HUES6 (cell line): ENCODE results near the gene TMEM258.

ENCODE experiments used
- H3K27ac ChIP-seq: 2 replicates; pipeline ENCODE4 v1.7.0; 2013; ENCODE audit warnings: low read depth, mild to moderate bottlenecking, low read length, inconsistent platforms
- H3K27me3 ChIP-seq: 2 replicates; pipeline ENCODE4 v1.6.1; 2013; ENCODE audit warnings: low read length; ENCODE audit not compliant: control insufficient read depth, insufficient read depth
- H3K36me3 ChIP-seq: 2 replicates; pipeline ENCODE4 v1.6.1; 2013; ENCODE audit warnings: low read length; ENCODE audit not compliant: control insufficient read depth, insufficient read depth
- H3K4me1 ChIP-seq: 2 replicates; pipeline ENCODE4 v1.6.1; 2013; ENCODE audit warnings: low read length; ENCODE audit not compliant: control insufficient read depth, insufficient read depth
- H3K4me3 ChIP-seq: 2 replicates; pipeline ENCODE4 v1.5.1; 2013; ENCODE audit warnings: low read depth, low read length
- H3K9ac ChIP-seq: one replicate; pipeline ENCODE4 v1.6.1; 2013; ENCODE audit warnings: mild to moderate bottlenecking, low read length
- H3K9me3 ChIP-seq: 2 replicates; pipeline ENCODE4 v1.6.1; 2013; ENCODE audit warnings: low read depth, low read length; ENCODE audit not compliant: control insufficient read depth, insufficient read depth

TMEM258 gene

DNA sequence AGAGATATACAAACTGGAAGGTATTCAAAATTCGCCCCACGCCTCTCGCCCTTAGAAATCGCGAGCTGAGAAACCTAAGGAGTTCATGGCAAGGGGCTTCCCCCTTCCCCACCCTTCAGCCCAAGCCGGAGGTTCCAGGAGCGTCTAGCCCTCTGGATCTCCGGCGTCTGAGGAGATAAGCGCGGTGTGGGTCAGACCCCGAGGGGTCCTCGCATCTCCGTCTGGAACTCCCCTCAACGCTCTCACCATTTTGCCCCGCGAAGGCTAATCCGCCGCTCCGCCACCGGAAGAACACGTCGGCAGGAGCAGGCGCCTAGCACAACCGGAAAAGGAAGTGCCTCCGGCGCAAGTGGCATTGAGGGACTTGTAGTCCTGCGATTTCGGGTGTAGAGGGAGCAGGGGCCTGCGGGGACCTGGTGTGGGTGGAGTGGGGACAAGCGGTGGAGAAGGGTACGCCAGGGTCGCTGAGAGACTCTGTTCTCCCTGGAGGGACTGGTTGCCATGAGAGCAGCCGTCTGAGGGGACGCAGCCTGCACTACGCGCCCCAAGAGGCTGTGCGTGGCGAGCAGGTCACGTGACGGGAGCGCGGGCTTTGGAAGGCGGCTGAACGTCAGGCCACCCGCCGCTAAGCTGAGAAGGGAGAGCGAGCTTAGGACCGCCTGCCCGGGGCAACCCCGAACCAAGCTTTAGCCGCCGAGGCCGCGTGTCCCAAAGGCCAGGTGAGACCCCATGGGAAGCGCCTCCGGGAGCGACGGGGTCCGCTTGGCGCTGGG, at the start of gene TMEM258, which contains the start of gene FEN1:
TSS of gene TMEM258 (minus strand) at position 290 of the 773 bp plus-strand sequence. CDS start at position 249, 41 bp downstream.
TSS of gene FEN1 (plus strand) at position 602 of the 773 bp plus-strand sequence. CDS start 2,451 bp downstream, outside the sequence.
- peak within 1 kb of the TSS; percentile 100 for H3K27ac ChIP-seq
- peak within 1 kb of the TSS; percentile 100 for H3K9ac ChIP-seq
- no peaks in the 10 kb centered on the region for H3K27me3 ChIP-seq
- H3K4me3 ChIP-seq, result peak within 1 kb of the TSS; percentile 85
- no peaks in the 10 kb centered on the region for H3K9me3 ChIP-seq
- H3K36me3 ChIP-seq, result peaks cover 58% of the 10 kb centered on the region
- 0 out of 2 replicates have a peak, but pooled peaks cover 3% of the 10 kb centered on the region for H3K4me1 ChIP-seq

DNA sequence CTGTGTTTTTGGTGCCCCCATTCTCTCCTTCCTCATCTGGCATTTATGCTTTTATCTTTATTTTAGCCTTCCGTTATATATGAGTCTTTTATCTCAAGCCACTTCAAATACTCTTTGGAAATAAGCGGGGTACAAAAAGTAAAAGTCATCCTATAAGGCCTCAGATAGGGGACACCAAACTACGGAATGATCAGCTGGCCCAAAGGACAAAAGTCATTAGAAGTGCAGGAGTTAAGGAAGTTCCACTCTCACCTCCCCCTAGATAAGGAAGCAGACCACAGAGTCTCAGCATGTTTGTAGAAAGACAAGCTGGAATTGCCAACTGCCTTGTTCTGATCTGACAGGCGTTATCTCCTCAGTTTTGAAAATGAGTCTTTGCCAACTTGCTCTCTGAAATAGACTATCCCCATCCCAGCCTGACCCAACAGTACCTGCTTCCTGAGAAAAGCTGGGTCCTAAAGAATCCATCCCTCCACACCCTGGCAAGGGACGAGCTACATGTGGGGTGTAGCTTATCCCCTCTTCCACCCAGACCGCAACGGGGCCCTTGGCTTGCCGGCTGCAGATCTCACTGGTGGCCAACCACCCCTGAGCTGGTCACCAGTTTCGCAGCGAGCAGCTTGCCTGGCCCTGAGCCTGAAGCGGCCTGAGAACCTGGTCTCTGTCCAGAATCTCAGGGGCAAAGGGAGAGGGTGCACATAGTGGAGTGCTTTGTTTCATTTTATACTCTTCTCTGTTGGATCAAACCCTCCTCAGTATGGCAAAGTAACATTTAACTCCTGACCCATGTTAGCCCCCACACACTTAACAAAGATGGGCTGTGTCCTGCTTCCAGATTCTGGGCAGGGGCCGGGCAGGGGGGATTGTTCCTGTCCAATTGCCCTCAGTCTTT, 49.5 kb upstream of the TMEM258 start:
- Histone ChIP-seq H3K36me3 (peaks cover 90% of the 10 kb centered on the region), H3K27ac (no peak overlapping the region), H3K4me3 (no peak overlapping the region), H3K4me1 (no peaks in the 10 kb centered on the region), H3K9me3 (no peaks in the 10 kb centered on the region), H3K27me3 (no peaks in the 10 kb centered on the region), H3K9ac (no peak overlapping the region)

DNA sequence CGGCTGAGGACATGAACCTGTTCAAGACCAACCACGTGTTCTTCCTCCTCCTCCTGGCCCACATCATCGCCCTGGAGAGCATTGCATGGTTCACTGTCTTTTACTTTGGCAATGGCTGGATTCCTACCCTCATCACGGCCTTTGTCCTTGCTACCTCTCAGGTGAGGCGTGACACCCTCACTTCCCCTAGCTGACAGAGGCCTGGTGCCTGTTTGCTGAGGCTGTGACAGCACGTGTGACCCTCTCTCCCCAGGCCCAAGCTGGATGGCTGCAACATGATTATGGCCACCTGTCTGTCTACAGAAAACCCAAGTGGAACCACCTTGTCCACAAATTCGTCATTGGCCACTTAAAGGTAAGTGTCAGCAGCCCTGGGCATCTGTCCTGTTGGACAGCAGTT, 48.0 kb upstream of the TMEM258 start:
- Histone ChIP-seq H3K27me3 (no peaks in the 10 kb centered on the region), H3K4me1 (0 out of 2 replicates have a peak, but pooled peaks cover 3% of the 10 kb centered on the region), H3K36me3 (peaks cover 79% of the 10 kb centered on the region), H3K4me3 (no peak overlapping the region), H3K27ac (no peak overlapping the region), H3K9ac (no peak overlapping the region), H3K9me3 (no peaks in the 10 kb centered on the region)

DNA sequence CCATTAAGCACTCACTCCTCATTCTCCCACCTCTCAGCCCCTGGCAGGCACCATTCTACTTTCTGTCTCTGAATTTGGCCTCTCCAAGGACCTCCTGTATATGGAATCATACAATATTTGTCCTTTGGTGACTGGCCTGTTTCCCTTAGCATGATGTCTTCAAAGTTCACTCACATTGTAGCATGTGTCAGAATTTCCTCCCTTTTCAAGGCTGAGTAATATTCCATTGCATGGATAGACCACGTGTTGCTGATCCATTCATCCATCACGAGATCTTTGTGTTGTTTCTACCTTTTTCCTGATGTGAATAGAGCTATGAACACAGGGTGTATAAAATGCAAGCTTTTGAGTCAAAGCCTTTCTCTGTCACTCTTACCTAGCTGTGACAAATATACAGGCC, 47.3 kb upstream of the TMEM258 start:
- H3K4me1 ChIP-seq, result peaks cover 8% of the 10 kb centered on the region; the same call in 1 of the 2 replicates
- no peaks in the 10 kb centered on the region for H3K27me3 ChIP-seq
- peaks cover 73% of the 10 kb centered on the region for H3K36me3 ChIP-seq
- H3K27ac ChIP-seq, result no peak overlapping the region
- no peak overlapping the region for H3K4me3 ChIP-seq
- no peak overlapping the region for H3K9ac ChIP-seq
- H3K9me3 ChIP-seq, result no peaks in the 10 kb centered on the region

DNA sequence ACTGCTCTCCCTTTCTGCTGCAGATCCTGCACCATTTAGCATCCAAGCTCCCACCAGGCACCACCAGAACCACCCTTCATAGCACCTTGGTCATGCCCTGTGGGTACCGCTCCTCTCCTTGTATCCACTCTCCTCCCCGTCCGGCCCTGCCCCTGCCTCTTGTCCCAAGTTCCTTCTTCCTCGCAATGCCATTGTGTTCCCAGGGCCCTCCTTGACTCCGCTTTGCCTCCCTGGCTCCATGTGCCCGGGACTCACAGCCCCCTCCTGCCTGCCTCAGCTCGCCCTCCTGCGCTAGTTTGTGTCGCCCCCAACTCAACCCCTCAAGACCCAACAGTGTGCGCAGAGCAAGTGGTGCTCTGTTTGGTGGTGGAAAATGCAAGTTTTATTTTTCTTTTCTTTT, 46.5 kb upstream of the TMEM258 start:
- no peak overlapping the region for H3K9ac ChIP-seq
- H3K27ac ChIP-seq, result no peak overlapping the region
- H3K4me1 ChIP-seq, result peaks cover 15% of the 10 kb centered on the region
- H3K36me3 ChIP-seq, result peaks cover 71% of the 10 kb centered on the region
- no peaks in the 10 kb centered on the region for H3K27me3 ChIP-seq
- no peak overlapping the region for H3K4me3 ChIP-seq
- H3K9me3 ChIP-seq, result no peaks in the 10 kb centered on the region

DNA sequence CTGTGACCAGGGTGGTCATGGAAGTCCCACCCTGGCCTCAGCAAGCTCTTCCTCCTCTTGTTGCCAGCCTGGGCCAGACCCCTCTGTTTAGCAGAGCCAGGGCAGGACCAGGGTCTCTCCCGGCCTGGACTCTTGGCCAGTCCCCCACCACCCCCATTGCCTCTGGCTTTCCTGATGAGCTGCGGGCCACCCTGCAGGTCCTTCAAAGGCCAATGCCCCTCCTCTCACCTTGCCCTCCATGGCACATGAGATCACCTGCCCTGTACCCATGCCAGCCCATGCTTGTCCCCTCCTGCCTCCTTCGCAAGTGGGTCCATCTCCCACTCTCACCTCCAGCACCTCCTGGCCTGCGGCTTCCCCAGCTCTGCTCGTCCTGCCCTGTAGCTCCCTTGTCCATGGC, 46.1 kb upstream of the TMEM258 start:
- H3K27me3 ChIP-seq, result no peaks in the 10 kb centered on the region
- H3K9me3 ChIP-seq, result no peaks in the 10 kb centered on the region
- H3K36me3 ChIP-seq, result peaks cover 73% of the 10 kb centered on the region
- H3K4me3 ChIP-seq, result no peak overlapping the region
- no peak overlapping the region for H3K27ac ChIP-seq
- peaks cover 20% of the 10 kb centered on the region for H3K4me1 ChIP-seq
- no peak overlapping the region for H3K9ac ChIP-seq

DNA sequence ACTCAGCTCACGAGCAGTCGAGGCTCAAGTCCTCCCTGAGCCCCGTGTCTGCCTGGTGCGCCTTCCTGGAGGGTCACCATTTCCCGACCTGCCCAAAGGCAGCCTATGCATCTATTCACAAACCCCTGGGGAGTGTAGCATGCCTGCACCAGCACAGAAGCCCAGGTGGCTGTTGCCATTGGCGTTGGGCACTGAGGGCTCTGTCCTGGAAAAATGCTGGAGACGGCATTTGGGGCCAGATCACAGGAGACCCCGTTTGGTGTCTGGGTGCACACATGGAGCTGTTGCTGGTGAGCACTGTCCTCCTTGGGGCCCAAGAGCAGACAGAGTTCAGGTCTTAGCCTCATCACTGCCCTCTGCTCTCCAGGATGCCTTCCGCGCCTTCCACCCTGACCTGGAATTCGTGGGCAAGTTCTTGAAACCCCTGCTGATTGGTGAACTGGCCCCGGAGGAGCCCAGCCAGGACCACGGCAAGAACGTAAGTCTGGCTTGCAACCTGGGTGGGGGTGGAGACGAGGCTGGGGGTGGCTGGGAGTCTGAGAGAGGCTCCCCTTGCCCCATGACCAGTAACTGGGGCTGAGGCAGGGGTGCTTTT, 45.1 kb upstream of the TMEM258 start:
- no peak overlapping the region for H3K27ac ChIP-seq
- no peak overlapping the region for H3K9ac ChIP-seq
- peaks cover 29% of the 10 kb centered on the region for H3K4me1 ChIP-seq
- no peaks in the 10 kb centered on the region for H3K9me3 ChIP-seq
- peaks cover 70% of the 10 kb centered on the region for H3K36me3 ChIP-seq
- no peaks in the 10 kb centered on the region for H3K27me3 ChIP-seq
- no peak overlapping the region for H3K4me3 ChIP-seq

DNA sequence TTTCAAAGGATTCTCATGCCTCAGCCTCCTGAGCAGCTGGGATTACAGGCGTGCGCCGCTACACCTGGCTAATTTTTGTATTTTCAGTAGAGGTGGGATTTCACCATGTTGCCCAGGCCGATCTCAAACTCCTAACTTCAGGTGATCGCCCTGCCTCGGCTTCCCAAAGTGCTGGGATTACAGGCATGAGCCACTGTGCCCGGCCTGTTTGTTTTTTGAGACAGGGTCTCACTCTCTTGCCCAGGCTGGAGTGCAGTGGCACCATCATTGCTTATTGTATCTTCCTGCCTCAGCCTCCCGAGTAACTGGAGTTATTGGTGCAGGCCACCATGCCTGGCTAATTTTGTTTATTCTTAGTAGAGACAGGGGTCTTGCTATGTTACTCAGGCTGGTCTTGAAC, 43.8 kb upstream of the TMEM258 start:
- Histone ChIP-seq H3K4me1 (peaks cover 38% of the 10 kb centered on the region), H3K4me3 (no peak overlapping the region), H3K27me3 (no peaks in the 10 kb centered on the region), H3K9me3 (no peaks in the 10 kb centered on the region), H3K36me3 (peaks cover 69% of the 10 kb centered on the region), H3K27ac (no peak overlapping the region), H3K9ac (no peak overlapping the region)

DNA sequence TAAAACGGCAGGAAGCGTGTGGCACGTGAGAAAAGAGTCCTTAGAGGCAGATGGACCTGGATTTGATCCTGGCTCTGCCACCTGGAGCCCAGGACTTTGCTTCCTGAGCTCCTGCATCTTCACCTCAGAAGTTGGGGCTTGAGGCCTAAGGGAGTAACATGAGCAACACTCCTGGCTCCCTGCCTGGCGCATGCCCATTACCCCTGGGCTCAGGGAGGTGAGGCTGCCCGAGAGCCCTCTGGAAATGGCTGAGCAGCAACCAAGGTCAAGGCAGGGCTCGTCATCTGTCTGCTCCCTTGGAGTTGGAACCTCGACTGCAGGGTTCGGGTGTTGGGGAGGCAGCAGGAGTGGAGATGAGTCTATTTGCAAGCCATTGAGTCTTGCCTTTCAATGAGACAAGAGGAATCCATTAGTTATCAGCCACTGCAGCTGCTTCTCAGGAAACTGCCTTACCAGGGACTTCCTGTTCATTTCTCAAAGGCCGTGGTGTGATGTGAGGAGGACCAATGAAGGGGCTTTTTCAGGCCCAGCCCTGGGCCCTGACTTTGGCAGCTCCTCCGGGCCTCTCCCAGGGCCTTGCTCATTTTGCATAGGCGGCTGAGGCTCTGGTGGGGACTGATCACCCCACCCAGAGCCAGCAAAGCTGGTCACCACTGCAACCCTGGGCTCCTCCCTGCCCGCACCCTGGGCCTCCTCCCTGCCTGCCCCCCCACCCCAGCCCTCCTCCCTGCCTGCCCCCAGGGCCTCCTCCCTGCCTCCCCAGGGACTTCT, 42.1 kb upstream of the TMEM258 start:
- H3K36me3 ChIP-seq, result peaks cover 52% of the 10 kb centered on the region
- H3K9me3 ChIP-seq, result no peaks in the 10 kb centered on the region
- H3K9ac ChIP-seq, result peak overlapping the region; percentile 23
- peaks cover 54% of the 10 kb centered on the region for H3K4me1 ChIP-seq
- no peaks in the 10 kb centered on the region for H3K27me3 ChIP-seq
- peak overlapping the region; percentile 4; the same call in 1 of the 2 replicates for H3K4me3 ChIP-seq
- peak overlapping the region; percentile 48; the same call in 1 of the 2 replicates for H3K27ac ChIP-seq

DNA sequence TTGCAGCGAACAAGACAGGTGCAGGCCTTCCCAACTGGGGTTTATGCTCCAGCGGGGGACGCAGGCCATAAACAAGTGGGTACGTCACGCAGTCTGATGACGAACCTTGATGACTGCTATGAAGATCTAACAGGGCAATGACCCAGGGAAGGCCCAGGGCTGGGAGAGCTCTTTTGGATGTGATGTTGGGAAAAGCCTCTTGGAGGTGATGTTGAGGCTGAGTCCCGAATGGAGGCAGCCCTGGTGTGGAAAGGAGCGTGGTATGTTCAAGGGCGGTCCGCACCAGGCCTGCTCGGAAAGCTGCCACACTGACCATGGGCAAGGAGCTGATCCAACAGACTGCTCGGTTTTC, 41.5 kb upstream of the TMEM258 start:
- Histone ChIP-seq H3K36me3 (peaks cover 49% of the 10 kb centered on the region), H3K9ac (peak overlapping the region; percentile 23), H3K27me3 (no peaks in the 10 kb centered on the region), H3K27ac (peak overlapping the region; percentile 5; the same call in 1 of the 2 replicates), H3K9me3 (no peaks in the 10 kb centered on the region), H3K4me1 (peaks cover 57% of the 10 kb centered on the region), H3K4me3 (peak overlapping the region; percentile 4; the same call in 1 of the 2 replicates)
